HG02852 (cell line): ENCODE measurements around the gene XPO1.
"Not testable (repeated sequence)": the region's sequence is repeated elsewhere in the genome, so short reads cannot be mapped to it uniquely, and the experiment has no call there.

ENCODE experiments used
- ATAC-seq: cut with Tn5 transposase; IDR thresholded peaks from one replicate; pipeline ENCODE4 v1.9.1; 2021; ENCODE audit warnings: mild to moderate bottlenecking, moderate library complexity; ENCODE audit not compliant: unreplicated experiment

XPO1 gene

DNA sequence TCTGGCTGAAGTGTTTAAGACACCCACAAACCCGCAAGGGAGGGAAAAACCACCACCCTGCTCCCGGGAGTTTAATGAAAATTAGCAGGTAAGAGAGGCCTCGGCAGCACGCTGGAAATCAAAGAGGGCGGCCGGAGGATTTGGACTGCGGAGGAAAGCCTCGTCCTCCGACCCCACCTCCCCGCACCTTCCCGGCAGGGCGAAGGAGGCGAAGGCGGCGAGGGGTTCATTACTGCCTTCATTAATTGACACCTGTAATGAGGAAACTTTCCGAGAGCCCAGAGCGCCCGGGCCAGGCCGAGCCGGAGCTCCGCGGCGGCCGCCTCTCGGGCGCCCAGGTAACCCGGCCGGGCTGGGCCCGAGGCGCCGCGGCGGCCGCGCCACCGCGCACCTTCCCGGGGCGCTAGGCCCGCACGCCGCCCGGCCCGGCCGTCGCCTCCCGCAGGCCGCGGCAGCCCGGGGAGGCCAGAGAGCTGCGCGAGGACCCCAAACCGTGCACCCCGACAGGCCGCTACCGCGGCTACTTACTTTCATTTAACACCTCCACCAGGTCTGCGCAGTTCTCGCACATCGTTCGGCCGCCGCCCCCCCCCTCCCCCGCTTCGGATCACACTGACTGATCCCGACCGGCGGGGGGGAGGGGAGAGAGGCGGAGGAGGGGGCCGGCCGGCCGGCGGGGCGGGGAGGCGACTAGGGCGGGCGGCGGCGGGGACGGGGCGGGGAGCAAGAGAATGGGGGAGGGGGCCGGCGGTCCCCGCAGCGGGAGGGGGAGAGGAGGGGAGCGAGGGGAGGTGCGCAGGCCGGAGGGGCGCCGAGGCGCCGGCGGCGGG, 67.8 kb downstream of the XPO1 start:
- ATAC-seq, result peak; percentile 31

DNA sequence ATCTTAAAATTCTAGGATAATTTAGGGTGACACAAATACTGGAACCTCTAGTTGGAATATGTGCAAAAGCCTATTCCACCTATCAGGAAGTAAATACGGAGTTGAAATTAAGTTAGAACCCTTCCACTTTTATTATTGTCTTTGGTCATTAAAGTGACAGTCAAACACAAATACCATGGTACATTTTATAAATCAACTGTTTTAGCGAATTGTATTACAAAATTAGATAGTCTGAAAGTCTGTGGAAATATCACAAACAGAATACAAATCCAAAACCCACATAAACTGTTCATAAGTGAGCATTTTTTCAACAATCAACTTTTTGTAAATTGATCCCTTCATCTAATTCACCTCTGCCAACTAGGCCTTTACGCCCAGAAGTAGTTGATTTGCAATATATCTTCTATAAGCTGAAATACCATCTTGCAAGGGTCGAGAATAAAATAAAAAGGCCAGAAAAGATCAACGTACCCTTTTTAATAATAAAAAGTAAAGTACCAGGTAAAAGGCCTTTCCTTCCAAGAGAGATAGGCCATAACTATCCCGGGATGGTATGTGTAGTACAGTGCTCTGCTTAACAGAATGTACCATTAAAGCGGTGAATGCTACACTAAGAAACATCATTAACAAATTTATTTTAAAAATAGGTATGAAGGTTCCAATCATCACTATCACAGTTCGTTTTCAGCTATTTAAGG, 68.6 kb downstream of the XPO1 start:
- ATAC-seq, result no peak

DNA sequence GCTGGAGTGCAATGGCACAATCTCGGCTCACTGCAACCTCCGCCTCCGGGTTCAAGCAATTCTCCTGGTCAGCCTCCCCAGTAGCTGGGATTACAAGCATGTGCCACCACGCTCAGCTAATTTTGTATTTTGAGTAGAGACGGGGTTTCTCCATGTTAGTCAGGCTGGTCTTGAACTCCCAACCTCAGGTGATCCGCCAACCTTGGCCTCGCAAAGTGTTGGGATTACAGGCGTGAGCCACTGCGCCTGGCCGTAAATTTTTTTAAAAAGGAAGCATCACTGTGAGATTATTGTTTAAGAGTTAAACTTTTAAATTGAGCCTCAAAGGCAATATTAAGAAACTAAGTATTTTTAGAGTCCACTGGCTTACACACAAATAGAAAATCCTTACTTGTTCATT, 69.9 kb downstream of the XPO1 start:
- ATAC-seq, result not testable (repeated sequence)

DNA sequence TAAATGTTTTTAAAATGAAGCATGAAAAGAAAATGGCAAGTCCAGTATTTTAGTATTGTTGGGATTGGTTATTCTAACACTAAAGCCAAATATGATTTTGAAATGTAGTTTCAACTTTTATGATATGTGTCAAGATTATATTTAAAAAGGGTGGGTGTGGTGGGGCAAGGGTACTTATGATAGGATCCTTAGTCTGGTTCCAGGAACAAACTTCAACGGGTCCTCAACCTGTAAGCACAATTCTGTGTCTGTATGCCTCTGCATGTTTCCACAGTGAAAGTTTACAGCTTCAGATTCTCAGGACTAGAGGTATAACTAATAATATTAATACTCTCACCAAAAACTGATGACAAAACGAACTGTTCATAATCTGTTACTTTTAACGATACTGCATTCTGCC, 73.1 kb downstream of the XPO1 start:
- ATAC-seq, result no peak

DNA sequence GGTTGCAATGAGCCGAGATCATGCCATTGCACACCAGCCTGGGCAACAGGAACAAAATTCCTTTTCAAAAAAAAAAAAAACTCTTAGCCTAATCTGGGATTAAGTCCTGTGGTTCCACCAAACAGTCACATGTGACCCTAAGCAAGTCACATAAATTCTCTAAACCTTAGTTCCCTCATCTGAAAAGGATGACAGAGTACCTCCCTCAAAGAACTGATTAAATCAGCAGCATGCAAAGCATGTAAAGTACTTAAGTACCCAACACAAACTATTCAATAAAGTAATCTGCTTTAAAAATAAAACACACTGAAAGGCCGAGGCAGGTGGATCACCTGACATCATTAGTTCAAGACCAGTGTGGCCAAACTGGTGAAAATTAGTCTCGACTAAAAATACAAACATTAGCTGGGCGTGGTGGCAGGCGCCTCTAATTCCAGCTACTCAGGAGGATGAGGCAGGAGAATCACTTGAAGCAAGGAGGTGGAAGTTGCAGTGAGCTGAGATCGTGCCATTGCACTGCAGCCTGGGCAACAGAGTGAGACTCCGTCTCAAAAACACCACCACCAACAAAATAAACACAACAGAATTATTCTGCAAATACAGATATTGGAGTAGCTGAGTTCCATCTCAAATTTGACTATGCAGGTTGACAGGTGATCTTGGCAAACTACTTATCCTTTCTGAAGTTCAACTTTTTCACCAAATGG, 74.2 kb downstream of the XPO1 start:
- ATAC-seq, result no peak

DNA sequence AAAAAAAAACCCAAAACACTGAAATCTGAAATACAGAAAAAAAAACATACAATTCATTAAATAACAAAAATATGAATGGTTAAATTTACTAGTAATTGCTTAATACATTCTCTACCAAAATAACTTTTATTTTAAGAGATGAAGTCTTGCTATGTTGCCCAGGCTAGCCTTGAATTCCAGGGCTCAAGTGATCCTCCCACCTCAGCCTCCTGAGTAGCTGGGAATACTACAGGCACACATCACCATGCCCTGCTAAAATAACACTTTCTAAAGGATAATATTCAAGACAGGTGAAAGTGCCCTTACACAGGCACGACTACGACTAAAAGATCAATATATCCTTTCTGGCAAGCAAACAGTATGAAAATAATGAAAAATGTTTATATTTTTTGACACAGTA, 76.8 kb downstream of the XPO1 start:
- ATAC-seq, result no peak

DNA sequence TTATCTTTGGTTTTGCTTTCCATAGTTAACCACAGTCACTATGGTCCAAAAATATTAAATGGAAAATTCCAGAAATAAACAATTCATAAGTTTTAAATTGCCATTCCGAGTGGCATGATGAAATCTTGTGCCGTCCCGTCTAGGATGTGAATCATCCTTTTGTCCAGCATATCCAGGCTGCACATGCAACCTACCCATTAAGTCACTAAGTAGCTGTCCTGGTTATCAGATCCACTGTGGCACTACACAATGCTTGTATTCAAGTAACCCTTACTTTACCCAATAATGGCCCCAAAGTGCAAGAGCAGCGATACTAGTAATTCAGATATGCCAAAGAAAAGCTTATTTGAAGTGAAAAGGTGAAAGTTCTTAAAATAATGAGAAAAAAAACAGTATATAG, 78.0 kb downstream of the XPO1 start:
- no peak for ATAC-seq

DNA sequence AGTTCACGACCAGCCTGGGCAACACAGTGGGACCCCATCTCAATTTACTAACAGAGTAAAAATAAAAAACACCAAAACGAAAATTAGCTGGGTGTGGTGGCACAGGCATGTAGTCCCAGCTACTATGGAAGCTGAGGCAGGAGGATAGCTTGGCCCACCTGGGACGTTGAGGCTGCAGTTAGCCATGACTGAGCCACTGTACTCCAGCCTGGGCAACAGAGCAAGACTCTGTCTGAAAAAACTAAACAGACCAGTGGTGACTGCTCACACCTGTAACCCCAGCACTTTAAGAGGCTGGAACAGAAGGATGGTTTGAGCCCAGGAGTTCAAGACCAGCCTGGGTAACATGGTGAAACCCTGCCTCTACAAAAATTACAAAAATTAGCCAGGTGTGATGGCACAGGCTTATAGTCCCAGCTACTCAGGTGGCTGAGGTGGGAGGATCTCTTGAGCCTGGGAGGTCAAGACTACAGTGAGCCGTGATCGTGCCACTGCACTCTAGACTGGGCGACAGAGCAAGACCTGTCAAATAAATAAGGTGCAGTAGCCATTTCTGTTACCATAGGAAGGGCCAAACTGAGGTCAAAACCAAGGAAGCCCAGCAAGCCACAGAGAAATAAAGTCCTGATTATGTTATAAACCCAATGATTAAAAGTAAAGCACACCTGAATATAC, 81.3 kb downstream of the XPO1 start:
- no peak for ATAC-seq

DNA sequence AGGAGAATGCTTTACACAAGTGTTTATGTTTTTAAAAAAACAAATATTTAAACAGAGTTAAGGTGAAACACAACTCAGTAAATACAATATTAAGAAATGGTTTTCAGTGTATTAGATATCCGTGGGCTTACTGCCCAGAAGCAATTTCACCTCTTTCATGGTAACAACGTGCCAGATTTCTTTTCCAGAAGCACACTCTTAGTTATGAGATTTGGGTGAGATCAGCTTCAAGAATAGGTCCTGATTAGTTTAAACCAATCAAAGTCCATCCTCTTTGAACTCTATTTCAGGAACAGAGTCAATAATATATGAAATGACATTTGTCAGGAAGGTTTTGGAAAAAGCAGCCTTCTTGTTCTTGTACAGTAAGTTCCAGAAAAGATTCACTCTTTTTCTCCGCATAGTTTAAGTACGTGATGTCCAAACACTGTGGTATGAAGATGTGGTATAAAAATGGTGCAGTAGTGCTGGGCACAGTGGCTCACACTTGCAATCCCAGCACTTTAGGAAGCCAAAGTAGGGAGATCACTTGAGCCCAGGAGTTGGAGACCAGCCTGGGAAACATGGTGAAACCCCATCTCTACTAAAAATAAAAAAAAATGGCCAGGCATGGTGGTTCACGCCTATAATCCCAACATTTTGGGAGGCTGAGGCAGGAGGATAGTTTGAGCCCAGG, 81.9 kb downstream of the XPO1 start:
- no peak for ATAC-seq

DNA sequence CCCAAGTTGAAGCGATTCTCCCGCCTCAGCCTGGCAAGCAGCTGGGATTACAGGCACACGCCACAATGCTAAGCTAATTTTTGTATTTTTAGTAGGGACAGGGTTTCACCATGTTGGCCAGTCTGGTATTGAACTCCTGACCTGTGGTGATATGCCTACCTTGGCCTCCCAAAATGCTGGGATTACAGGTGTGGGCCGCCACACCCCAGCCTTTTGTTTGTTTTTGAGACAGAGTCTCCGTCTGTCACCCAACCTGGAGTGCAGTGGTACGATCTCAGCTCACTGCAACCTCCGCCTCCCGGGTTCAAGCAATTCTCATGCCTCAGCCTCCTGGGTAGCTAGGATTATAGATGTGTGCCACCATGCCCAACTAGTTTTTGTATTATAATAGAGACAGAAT, 83.2 kb downstream of the XPO1 start:
- not testable (repeated sequence) for ATAC-seq

DNA sequence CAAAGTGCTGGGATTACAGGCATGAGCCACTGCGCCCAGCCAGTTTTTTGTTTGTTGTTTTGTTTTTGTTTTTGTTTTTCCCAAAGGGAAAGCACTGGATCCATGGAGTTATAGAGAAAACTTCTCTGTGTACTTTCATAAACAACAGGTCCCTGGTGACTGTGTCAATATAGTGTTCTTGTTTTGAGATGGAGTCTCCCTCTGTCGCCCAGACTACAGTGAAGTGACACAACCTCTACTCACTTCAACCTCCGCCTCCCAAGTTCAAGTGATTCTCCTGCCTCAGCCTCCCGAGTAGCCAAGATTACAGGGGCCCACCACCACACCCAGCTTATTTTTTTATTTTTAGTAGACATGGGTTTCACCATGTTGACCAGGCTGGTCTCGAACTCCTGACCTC, 83.8 kb downstream of the XPO1 start:
- ATAC-seq, result no peak

DNA sequence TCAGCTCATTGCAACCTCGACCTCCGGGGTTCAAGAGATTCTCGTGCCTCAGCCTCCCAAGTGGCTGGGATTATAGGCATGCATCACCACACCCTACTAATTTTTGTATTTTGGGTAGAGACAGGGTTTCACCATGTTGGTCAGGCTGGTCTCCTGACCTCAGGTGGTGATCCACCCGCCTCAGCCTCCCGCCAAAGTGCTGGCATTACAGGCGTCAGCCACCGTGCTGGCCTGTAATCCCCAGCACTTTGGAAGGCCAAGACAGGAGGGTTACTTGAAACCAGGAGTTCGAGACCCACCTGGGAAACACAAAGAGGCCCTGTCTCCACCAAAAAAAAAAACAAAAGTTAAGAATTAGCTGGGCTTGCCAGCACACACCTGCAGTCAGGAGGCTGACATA, 85.8 kb downstream of the XPO1 start:
- no peak for ATAC-seq

DNA sequence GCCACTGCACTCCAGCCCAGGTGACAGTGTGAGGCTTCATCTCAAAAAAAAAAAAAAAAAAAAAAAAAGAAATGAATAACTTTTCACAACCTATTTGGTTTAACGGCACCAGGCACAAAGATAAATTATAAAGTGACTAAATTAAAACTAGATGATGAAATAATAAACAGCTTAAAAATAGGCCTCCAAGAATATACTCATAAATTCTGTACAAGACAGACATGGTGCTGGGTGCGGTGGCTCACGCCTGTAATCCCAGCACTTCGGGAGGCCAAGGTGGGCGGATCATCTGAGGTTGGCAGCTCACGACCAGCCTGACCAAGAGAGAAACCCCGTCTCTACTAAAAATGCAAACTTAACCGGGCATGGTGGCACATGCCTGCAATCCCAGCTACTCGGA, 87.0 kb downstream of the XPO1 start:
- ATAC-seq, result no peak

DNA sequence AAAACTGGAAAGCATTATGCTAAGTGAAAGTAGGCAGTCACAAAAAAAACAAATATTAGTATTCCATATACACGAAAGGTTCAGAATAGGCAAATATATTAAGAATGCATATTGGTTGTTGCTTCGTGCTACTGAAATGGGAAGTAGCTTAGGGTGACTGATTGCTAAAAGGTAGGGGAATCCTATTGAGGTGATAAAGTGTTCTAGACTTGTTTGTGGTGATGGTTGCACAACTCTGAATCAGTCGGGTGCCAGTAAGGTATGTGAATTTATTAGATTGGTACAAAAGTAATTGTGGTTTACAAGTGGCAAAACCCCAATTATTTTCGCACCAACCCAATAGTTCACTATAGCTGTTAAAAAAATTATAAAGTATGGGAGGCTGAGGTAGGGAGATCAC, 88.0 kb downstream of the XPO1 start:
- peak; percentile 50 for ATAC-seq

DNA sequence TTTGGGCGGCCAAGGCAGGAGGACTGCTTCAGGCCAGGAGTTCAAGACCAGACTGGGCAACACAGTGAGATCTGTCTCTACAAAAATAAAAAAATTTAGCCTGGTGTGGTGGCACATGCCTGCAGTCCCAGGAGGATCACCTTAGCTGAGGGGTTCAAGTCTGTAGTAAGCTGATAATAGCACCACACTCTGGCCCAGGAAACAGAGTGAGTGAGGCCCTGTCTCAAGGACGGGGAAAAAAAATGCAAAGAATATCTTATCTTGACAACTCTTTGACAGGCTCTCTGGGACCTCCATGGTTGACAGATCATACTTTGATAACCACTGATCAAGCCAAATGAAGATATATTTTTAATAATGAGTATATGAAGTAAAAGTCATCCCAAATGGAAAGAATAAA, 89.9 kb downstream of the XPO1 start:
- no peak for ATAC-seq

DNA sequence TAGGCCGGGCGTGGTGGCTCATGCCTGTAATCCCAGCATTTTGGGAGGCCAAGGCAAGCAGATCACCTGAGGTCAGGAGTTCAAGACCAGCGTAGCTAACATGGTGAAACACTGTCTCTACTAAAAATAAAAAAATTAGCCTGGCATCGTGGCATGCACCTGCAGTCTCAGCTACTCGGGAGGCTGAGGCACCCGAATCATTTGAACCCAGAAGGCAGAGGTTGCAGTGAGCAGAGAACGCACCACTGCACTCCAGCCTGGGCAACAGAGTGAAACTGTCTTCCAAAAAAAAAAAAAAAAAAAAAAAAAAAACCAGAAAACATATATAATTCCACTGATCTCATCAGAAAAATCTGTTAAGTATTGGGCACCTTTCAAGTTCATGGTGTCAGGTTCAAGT, 91.2 kb downstream of the XPO1 start:
- ATAC-seq, result not testable (repeated sequence)

DNA sequence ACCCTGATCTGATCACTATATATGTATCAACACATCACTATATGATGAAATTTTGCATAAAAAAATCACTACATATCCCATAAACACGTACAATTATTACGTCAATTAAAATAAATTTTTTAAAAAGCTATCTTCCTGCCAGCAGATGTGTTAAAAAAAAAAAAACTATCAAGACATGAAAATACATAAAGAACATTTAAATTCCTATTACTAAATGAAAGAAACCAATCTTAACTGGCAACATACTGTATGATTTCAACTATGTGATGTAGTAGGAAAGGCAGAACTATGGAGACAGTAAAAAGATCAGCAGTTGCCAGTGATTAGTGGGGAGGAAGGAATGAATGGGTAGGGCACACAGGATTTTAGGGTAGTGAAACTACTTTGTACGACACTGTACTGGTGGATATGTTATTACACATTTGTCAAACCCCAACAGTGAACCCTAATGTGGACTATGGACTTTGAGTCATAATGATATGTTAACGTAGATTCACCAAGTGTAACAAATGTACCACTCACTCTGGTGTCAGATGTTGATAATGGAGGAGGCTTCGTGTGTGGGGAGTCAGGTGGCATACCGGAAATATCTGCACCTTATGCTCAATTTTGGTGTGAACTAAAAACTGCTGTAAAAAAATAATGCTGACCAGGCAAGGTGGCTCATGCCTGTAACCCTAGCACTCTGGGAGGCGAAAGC, 94.7 kb downstream of the XPO1 start:
- ATAC-seq, result peak; percentile 86

DNA sequence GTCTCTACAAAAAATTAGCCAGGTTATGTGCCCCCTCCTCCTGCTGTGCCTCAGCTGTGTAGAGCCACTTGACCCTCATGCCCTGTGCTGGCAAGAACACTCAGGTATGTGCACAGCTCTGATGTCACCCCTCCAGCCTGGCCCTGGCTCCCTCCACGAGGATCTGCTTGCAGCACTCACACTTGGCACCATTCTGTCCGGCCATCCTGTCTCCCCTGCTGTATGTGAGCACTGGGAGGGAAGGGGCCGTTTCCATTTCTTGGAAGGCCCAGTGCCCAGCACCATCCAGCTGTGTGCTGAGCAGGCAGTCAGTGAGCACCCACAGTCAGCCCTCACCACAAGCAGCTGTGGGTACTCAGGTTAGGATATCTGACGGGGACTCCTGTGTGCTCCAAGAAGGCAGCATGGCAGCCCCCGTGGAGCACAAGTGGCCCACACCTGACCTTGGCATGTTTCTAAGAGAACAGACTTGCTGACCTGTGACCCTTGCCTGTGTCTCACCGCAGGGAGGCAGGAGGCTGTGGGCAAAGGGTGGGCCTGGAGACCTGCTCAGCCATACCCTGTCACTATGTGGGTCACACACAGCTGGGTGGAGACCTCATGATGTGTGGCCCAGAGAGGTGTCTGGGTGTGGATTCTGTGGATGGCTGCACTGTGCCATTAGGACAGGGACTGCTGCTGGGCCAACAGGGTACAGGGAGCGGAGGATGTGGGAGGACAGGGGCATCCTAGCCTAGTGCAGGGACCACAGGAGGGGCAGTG, 98.7 kb downstream of the XPO1 start:
- ATAC-seq, result no peak

DNA sequence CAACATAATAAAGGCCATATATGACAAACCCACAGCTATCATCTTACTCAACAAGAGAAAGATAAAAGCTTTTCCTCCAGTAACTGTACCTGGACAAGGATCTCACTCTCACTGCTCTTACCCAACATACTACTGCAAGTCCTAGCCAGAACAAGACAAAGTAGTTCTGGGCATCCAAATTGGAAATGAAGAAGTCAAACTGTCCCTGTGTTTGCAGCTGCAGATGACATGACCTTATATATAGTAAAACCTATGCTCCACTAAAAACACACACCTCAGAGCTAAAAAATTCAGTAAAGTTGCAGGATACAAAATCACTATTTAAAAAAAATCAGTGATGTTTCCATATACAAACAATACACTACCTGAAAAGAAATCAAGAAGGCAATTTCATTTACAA, 99.5 kb downstream of the XPO1 start:
- ATAC-seq, result no peak
